SU-DHL-6 (cell line): ENCODE data around the gene DHCR24.

Experiments used
- EZH2phosphoT487 ChIP-seq: fragments of 200-600 bp; sonication (generic), shearing (Covaris generic); conservative IDR thresholded peaks from 2 replicates; pipeline ENCODE4 v1.6.1; 2018; ENCODE audit warnings: mild to moderate bottlenecking, antibody characterized with exemption, low read length, moderate library complexity, mixed read lengths
- TF ChIP-seq, protein P1 (sequence below): fragments of 200-600 bp; sonication (generic); IDR thresholded peaks from one replicate; pipeline ENCODE4 v1.5.1; 2017; ENCODE audit warnings: antibody characterized with exemption, mild to moderate bottlenecking, low read length, moderate library complexity; ENCODE audit not compliant: insufficient read depth, poor library complexity, severe bottlenecking

DNA sequence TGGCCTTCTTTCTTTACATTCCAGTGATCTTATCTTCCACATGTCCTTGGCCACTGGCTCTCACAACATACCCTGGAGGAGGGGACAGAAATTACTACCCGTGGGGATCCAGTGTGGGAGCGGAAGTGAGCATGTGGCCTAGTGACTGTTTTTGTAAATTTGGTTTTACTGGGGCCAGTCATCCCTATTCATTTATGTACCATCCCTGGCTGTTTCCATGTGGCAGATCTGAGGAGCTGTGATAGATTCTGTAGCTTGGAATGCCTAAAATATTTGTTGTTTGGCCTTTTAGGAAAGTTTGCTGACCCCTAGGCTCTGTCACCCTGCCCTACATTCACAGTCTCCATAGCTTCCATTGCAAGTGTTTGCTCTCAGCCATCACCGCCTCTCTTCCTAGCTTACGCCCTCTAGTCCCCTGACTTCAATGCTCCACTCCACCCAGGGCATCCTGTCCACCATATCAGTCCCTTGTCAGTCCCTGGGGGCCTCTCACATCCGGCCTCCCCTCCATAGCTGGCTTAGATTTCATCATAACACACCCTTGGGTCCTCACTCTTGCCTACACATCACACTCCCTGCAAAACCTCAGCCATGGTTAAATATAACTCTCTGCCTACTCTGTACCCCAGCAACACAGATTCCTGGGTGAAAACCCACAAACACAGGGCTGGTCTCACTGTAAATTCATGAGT is 25.8 kb downstream of the DHCR24 start:
- TF ChIP-seq, protein P1, sequence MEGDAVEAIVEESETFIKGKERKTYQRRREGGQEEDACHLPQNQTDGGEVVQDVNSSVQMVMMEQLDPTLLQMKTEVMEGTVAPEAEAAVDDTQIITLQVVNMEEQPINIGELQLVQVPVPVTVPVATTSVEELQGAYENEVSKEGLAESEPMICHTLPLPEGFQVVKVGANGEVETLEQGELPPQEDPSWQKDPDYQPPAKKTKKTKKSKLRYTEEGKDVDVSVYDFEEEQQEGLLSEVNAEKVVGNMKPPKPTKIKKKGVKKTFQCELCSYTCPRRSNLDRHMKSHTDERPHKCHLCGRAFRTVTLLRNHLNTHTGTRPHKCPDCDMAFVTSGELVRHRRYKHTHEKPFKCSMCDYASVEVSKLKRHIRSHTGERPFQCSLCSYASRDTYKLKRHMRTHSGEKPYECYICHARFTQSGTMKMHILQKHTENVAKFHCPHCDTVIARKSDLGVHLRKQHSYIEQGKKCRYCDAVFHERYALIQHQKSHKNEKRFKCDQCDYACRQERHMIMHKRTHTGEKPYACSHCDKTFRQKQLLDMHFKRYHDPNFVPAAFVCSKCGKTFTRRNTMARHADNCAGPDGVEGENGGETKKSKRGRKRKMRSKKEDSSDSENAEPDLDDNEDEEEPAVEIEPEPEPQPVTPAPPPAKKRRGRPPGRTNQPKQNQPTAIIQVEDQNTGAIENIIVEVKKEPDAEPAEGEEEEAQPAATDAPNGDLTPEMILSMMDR = no peak
- no peak for TF ChIP-seq EZH2phosphoT487
